Transverse colon (tissue), 4 donors: ENCODE results near the gene VWA5B1. TPM values are rescaled to one million over a fixed set of nuclear protein-coding genes. Genes with fewer than 3 reads are reported as not detected.
A peak's percentile ranks its signal among the peaks of the same experiment; 100 is the strongest.
"Not testable (repeated sequence)": the region's sequence is repeated elsewhere in the genome, so short reads cannot be mapped to it uniquely, and the experiment has no call there.

ENCODE experiments used
- DNase-seq: peaks from one replicate; pipeline ENCODE4 v3.0.0-alpha.2; 2019
- H3K27ac ChIP-seq, 4 donors: fragments of 200-600 bp; sonication (generic); 2 replicates each; pipeline ENCODE4 v1.5.1; 2016 to 2018; ENCODE audit warnings: inconsistent platforms in 4 of 4
- H3K27me3 ChIP-seq: fragments of 200-600 bp; sonication (generic); 2 replicates; pipeline ENCODE4 v1.5.1; 2017; ENCODE audit warnings: inconsistent platforms
- H3K36me3 ChIP-seq, 4 donors: fragments of 200-600 bp; sonication (generic); 2 replicates each; pipeline ENCODE4 v1.5.1; 2017 to 2019; ENCODE audit warnings: inconsistent platforms in 4 of 4
- H3K4me1 ChIP-seq, 4 donors: fragments of 200-600 bp; sonication (generic); 2 replicates each; pipeline ENCODE4 v1.5.1; 2017 to 2020; ENCODE audit warnings: inconsistent platforms in 4 of 4
- H3K4me3 ChIP-seq, 4 donors: fragments of 200-600 bp; sonication (generic); 1 replicate in 1 of 4; 2 replicates in 3 of 4; pipeline versions ENCODE4 v1.5.1 to v1.6.1; 2017 to 2019; ENCODE audit warnings: inconsistent platforms in 4 of 4
- H3K9me3 ChIP-seq, 2 donors: fragments of 200-600 bp; sonication (generic); 2 replicates each; pipeline ENCODE4 v1.5.1; 2017 to 2019; ENCODE audit warnings: inconsistent platforms in 2 of 2
- CTCF ChIP-seq, 5 experiments: fragments of 200-600 bp in 3 of 5; fragments of 450-650 bp in 2 of 5; sonication (generic) in 3 of 5; IDR thresholded peaks; 1 replicate in 2 of 5; 2 replicates in 3 of 5; pipeline ENCODE4 v1.5.1; 2016 to 2017; ENCODE audit warnings: antibody characterized with exemption in 5 of 5, inconsistent platforms in 3 of 5, mild to moderate bottlenecking in 2 of 5, moderate library complexity in 1 of 5
- EP300 ChIP-seq: sonication (generic); formaldehyde crosslinking; IDR thresholded peaks from one replicate; pipeline ENCODE4 v1.6.1; 2017; ENCODE audit warnings: antibody characterized with exemption, low read depth
- POLR2A ChIP-seq: fragments of 450-650 bp; IDR thresholded peaks from one replicate; pipeline ENCODE4 v1.6.1; 2016; ENCODE audit warnings: antibody characterized with exemption, mild to moderate bottlenecking, moderate library complexity
- POLR2AphosphoS5 ChIP-seq, 3 donors: sonication (generic); formaldehyde crosslinking; IDR thresholded peaks; one replicate each; pipeline ENCODE4 v1.6.1; 2016; ENCODE audit warnings: antibody characterized with exemption in 3 of 3
- WGBS, 2 donors: methylation state at CpG; one replicate each; pipeline ENCODE4 v1.1.5; 2018; ENCODE audit warnings: low coverage in 1 of 2; 5-methylcytosine and 5-hydroxymethylcytosine counted together
- in situ Hi-C, 4 donors: fragments of 200-750 bp; cut with MboI; loops; one replicate each; pipeline versions ENCODE4 v1.15.0 to v1.15.1; 2017; ENCODE audit warnings: low sequenced_read_pairs in 3 of 4, low pct_ligation_motif_present in 1 of 4, low pct_unique_long_range_greater_than_20kb in 1 of 4
- intact Hi-C: fragments of 100-400 bp; cut with DNase I; formaldehyde crosslinking; loops from one replicate; pipeline ENCODE4 v1.15.1; 2023; ENCODE audit warnings: low total_unique reads
- total RNA-seq, 4 donors: library from RNA; depleted of rRNA; stranded (reverse); fragments of >200 nt; gene quantifications; one replicate each; pipeline ENCODE4 v1.1.0, GENCODE V29; 2016

Gene VWA5B1
- total RNA-seq, 4 donors from 2014 or later = not detected

DNA sequence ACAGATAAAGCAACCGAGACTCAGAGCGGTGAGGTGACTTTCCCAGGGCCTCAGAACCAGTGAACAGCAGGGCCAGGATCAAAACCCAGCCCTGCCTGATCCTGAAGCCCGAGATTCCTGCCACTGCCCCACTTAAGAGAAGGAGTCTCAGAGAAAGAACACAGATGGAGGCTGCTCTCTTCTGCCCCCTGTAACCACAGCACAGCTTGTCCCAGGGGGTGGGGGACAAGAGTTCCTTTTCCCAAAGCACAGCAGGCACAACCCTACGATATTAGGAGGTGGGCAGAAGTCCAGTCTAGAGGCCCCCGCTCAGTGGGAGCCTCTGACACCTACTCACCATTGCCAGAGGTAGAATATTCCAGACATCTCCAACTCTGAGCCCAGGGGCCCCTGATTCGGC is 24.0 kb upstream of the VWA5B1 start:
- H3K4me3 ChIP-seq = no peak overlapping the region
- no peaks in the 10 kb centered on the region for H3K36me3 ChIP-seq
- H3K4me1 ChIP-seq = peaks cover 0 to 12% (median 5%) of the 10 kb centered on the region in 4 donors
- H3K27me3 ChIP-seq = no peaks in the 10 kb centered on the region
- WGBS, 2 donors = 85% methylated on average over 6 of the region's 6 CpGs; no CpG with 5 or more reads in 1 of the 2 donors
- no peaks in the 10 kb centered on the region for H3K9me3 ChIP-seq
- no peak for DNase-seq
- TF ChIP-seq CTCF (IDR thresholded peaks at IDR 0.05) (no peak), EP300 (no peak), POLR2AphosphoS5 (IDR thresholded peaks at IDR 0.05) (no peak), POLR2A (no peak)
- intact Hi-C loops = no loop called here
- no peak overlapping the region for H3K27ac ChIP-seq
- in situ Hi-C loops = no loop called here

GRCh38 chr1:20271498-20272400 is 18.9 kb upstream of the VWA5B1 start:
- TF ChIP-seq POLR2A (no peak), CTCF (IDR thresholded peaks at IDR 0.05) (peak in 2 of 5 experiments; percentile 11 to 39)
- Histone ChIP-seq H3K9me3 (no peaks in the 10 kb centered on the region), H3K36me3 (no peaks in the 10 kb centered on the region), H3K27ac (no peak overlapping the region), H3K4me3 (no peak overlapping the region), H3K27me3 (no peaks in the 10 kb centered on the region), H3K4me1 (no peaks in the 10 kb centered on the region)
- intact Hi-C loops (no loop called here), in situ Hi-C loops (no loop called here)
- DNase-seq = no peak
- 72 to 77% methylated on average over 3 to 11 of the region's 11 CpGs for WGBS, 2 donors

- in situ Hi-C loops, H3K36me3 ChIP-seq, H3K4me1 ChIP-seq, H3K27me3 ChIP-seq, DNase-seq, intact Hi-C loops, H3K27ac ChIP-seq, H3K9me3 ChIP-seq, H3K4me3 ChIP-seq: not testable (repeated sequence)
Measured at GRCh38 chr1:20273716-20274115, 17.0 kb upstream of the VWA5B1 start.

- H3K36me3 ChIP-seq = no peaks in the 10 kb centered on the region
- H3K27ac ChIP-seq = no peak overlapping the region
- TF ChIP-seq CTCF (IDR thresholded peaks at IDR 0.05) (no peak), EP300 (no peak), POLR2A (no peak), POLR2AphosphoS5 (IDR thresholded peaks at IDR 0.05) (no peak)
- H3K27me3 ChIP-seq = no peaks in the 10 kb centered on the region
- no peak for DNase-seq
- 40 to 48% methylated on average over 1 to 6 of the region's 7 CpGs for WGBS, 2 donors
- no peak overlapping the region for H3K4me3 ChIP-seq
- intact Hi-C loops = no loop called here
- in situ Hi-C loops = no loop called here
- H3K4me1 ChIP-seq = peaks cover 0 to 6% (median 4%) of the 10 kb centered on the region in 4 donors
- no peaks in the 10 kb centered on the region for H3K9me3 ChIP-seq
Measured at GRCh38 chr1:20275319-20275925, 15.3 kb upstream of the VWA5B1 start.
